OCI-LY7 (cell line): ENCODE results near the gene SETBP1. TPM values are rescaled to one million over a fixed set of nuclear protein-coding genes. Genes with fewer than 3 reads are reported as not detected.

Source experiments
- BruUV-seq: library from RNA; stranded (reverse); fragments of 400-500 nt; replicated peaks from 2 replicates; lab custom pipeline; 2021; lab: Mats Ljungman, UMichigan
- CTCF ChIA-PET: fragments of 300-600 bp; sonication (Branson Sonifier 250); formaldehyde crosslinking; loops from one replicate; lab custom pipeline; 2022; ENCODE audit warnings: antibody characterized with exemption; ENCODE audit not compliant: unreplicated experiment; lab: Charles Lee
- POLR2A ChIA-PET: fragments of 300-600 bp; sonication (Branson Sonifier 250); formaldehyde crosslinking; loops from one replicate; lab custom pipeline; 2022; ENCODE audit warnings: antibody characterized with exemption; lab: Charles Lee
- DNase-seq: peaks from one replicate; pipeline ENCODE4 v3.0.0-alpha.2; 2015; ENCODE audit warnings: low spot score
- H2AFZ ChIP-seq: fragments of 200-600 bp; sonication (generic), shearing (Covaris generic); 2 replicates; pipeline ENCODE4 v1.6.1; 2014; ENCODE audit warnings: mild to moderate bottlenecking, antibody characterized with exemption, low read length, moderate library complexity
- H3K27ac ChIP-seq: fragments of 200-600 bp; sonication (generic); 2 replicates; pipeline ENCODE4 v1.5.1; 2014; ENCODE audit warnings: mixed run types, low read depth, mild to moderate bottlenecking, moderate library complexity, low read length, inconsistent platforms; ENCODE audit not compliant: poor library complexity, severe bottlenecking
- H3K36me3 ChIP-seq: fragments of 200-600 bp; sonication (generic); 2 replicates; pipeline ENCODE4 v1.6.1; 2014; ENCODE audit warnings: mild to moderate bottlenecking, antibody characterized with exemption, low read length, moderate library complexity, mixed read lengths; ENCODE audit not compliant: insufficient read depth
- H3K4me1 ChIP-seq: fragments of 200-600 bp; sonication (generic); 2 replicates; pipeline ENCODE4 v1.5.1; 2014; ENCODE audit warnings: mild to moderate bottlenecking, low read length; ENCODE audit not compliant: insufficient read depth, poor library complexity, severe bottlenecking
- H3K4me2 ChIP-seq: fragments of 200-600 bp; sonication (generic); 2 replicates; pipeline ENCODE4 v1.6.1; 2014; ENCODE audit warnings: mild to moderate bottlenecking, low read length
- H3K4me3 ChIP-seq: fragments of 200-600 bp; sonication (generic); 2 replicates; pipeline ENCODE4 v1.5.1; 2014; ENCODE audit warnings: mild to moderate bottlenecking, low read depth, low read length; ENCODE audit not compliant: poor library complexity, severe bottlenecking
- H3K79me2 ChIP-seq: fragments of 200-600 bp; sonication (generic); 2 replicates; pipeline ENCODE4 v1.6.1; 2016; ENCODE audit warnings: low read depth, mild to moderate bottlenecking, low read length, moderate library complexity, mixed read lengths; ENCODE audit not compliant: insufficient read depth
- H3K9me2 ChIP-seq: fragments of 200-600 bp; sonication (generic); 2 replicates; pipeline ENCODE4 v1.6.1; 2016; ENCODE audit warnings: mild to moderate bottlenecking, low read length, mixed read lengths; ENCODE audit not compliant: insufficient read depth
- H3K9me3 ChIP-seq: fragments of 200-600 bp; sonication (generic); 2 replicates; pipeline ENCODE4 v1.6.1; 2014; ENCODE audit warnings: mild to moderate bottlenecking, mixed run types, low read length, mixed read lengths
- H4K20me1 ChIP-seq: fragments of 200-600 bp; sonication (generic); 2 replicates; pipeline ENCODE4 v1.6.1; 2014; ENCODE audit warnings: mild to moderate bottlenecking, antibody characterized with exemption, low read length, moderate library complexity, mixed read lengths; ENCODE audit not compliant: insufficient read depth
- CTCF ChIP-seq: fragments of 200-600 bp; sonication (generic); conservative IDR thresholded peaks from 2 replicates; pipeline ENCODE4 v1.5.1; 2014; ENCODE audit warnings: mild to moderate bottlenecking, antibody characterized with exemption, low read length, moderate library complexity, mixed read lengths
- EZH2phosphoT487 ChIP-seq: fragments of 200-600 bp; sonication (generic); IDR thresholded peaks from 2 replicates; pipeline ENCODE4 v1.6.1; 2018; ENCODE audit warnings: low read depth, borderline replicate concordance, mild to moderate bottlenecking, mixed run types, antibody characterized with exemption, low read length, moderate library complexity, mixed read lengths
- intact Hi-C: fragments of 100-400 bp; cut with micrococcal nuclease; formaldehyde crosslinking; loops from one replicate; pipeline ENCODE4 v1.10.0; 2022; ENCODE audit not compliant: unreplicated experiment
- total RNA-seq, 2 experiments: library from RNA; depleted of rRNA in 1 of 2; stranded (reverse); fragments of >200 nt in 1 of 2; shearing (Covaris generic) in 1 of 2; gene quantifications; 2 replicates each; pipeline ENCODE4 v1.2.3, GENCODE V29; 2014 to 2022

SETBP1 gene
- total RNA-seq, 2 experiments from 2014 or later = 2.6 to 9.1 TPM

DNA sequence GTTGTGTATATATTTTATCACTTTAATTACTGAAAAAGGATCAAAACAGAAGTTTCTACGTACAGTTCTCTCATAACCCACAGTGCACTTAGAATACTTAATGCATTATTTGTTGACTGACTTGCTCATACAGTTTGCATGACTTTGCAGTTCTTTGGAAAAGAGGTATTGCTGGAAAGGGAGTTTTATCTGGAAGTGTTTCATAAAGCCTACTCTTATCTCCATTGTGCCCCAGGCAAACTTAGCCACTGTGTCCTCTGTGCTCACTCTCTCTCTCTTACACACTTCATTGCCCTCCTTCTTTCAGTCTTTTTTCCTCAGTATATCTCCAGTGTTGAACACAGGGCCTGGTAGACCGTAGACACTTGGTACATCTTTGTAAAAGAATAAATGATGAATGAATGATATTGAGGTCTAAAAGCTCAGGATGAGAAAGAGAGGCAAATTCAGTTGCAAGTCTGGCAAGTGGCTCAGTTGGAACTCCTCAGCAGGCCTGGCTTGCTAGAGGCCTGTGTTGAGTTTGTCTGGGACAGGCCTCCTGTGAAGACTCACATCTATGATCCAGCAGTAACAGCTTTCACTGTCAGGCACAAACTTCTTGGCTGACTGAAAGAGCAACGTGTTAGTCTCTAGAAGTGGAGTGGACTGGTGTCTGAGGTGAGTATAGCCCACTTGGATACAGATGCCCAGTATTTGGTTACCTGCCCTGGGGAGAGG is 56.1 kb downstream of the SETBP1 start:
- H3K79me2 ChIP-seq = no peaks in the 10 kb centered on the region

GRCh38 chr18:44737623-44738022 is 56.9 kb downstream of the SETBP1 start:
- Histone ChIP-seq H3K4me2 (no peak overlapping the region), H3K4me1 (peaks cover 6% of the 10 kb centered on the region), H4K20me1 (no peaks in the 10 kb centered on the region), H3K79me2 (no peaks in the 10 kb centered on the region), H3K4me3 (no peak overlapping the region), H2AFZ (no peak overlapping the region), H3K36me3 (no peaks in the 10 kb centered on the region), H3K27ac (no peak overlapping the region), H3K9me2 (no peaks in the 10 kb centered on the region), H3K9me3 (no peaks in the 10 kb centered on the region)
- intact Hi-C loops = no loop called here
- ChIA-PET CTCF (no interaction called here), POLR2A (interaction anchor here (1.0 kb wide), 1 partner anchor 23 kb away, joined by 4 read pairs; no protein-coding TSS in a partner anchor)
- DNase-seq = no peak
- TF ChIP-seq EZH2phosphoT487 (no peak), CTCF (no peak)
- no TSS peak for BruUV-seq

More for the DNA sequence above, 56.1 kb downstream of the SETBP1 start:
- Histone ChIP-seq H3K27ac (no peak overlapping the region), H3K36me3 (no peaks in the 10 kb centered on the region), H2AFZ (no peak overlapping the region), H3K9me3 (no peaks in the 10 kb centered on the region), H4K20me1 (no peaks in the 10 kb centered on the region), H3K4me1 (peaks cover 12% of the 10 kb centered on the region), H3K4me2 (no peak overlapping the region), H3K9me2 (no peaks in the 10 kb centered on the region), H3K4me3 (no peak overlapping the region)
- TF ChIP-seq CTCF (no peak), EZH2phosphoT487 (no peak)
- CTCF ChIA-PET = no interaction called here
- intact Hi-C loops = no loop called here
- BruUV-seq = no TSS peak
- POLR2A ChIA-PET = interaction anchor here (1.0 kb wide), 1 partner anchor 23 kb away, joined by 4 read pairs; no protein-coding TSS in a partner anchor
- DNase-seq = no peak

DNA sequence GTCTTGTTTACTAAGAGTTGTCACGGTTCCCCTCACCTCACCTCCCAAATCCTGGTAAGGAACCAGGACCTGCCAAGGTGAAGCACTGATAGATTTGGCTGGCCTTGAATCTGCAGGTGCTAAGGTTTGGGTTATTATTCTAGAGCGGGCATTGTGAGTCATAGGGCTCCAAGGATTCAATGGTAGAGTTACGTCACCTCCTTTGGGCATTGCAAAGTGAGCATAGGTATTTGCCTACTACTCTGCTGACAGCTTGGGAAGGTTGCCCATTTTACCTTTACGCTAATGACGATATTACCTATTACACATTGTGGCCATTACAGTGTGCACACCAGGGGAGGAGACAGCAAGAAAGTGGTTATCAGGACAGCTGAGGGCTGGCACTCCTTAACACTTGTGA is 59.3 kb downstream of the SETBP1 start:
- BruUV-seq = no TSS peak
- Histone ChIP-seq H4K20me1 (no peaks in the 10 kb centered on the region), H3K36me3 (no peaks in the 10 kb centered on the region), H3K79me2 (no peaks in the 10 kb centered on the region), H3K4me1 (peaks cover 13% of the 10 kb centered on the region), H3K4me2 (no peak overlapping the region), H3K9me3 (no peaks in the 10 kb centered on the region), H3K27ac (no peak overlapping the region), H3K4me3 (no peak overlapping the region), H3K9me2 (no peaks in the 10 kb centered on the region), H2AFZ (no peak overlapping the region)
- DNase-seq = no peak
- TF ChIP-seq EZH2phosphoT487 (no peak), CTCF (no peak)
- ChIA-PET CTCF (no interaction called here), POLR2A (no interaction called here)
- intact Hi-C loops = no loop called here
